Ovary (tissue), 9 donors: ENCODE data around the gene CERKL. TPM values are rescaled to one million over a fixed set of nuclear protein-coding genes. Genes with fewer than 3 reads are reported as not detected.

Experiments used
- DNase-seq, 5 donors: peaks; one replicate each; pipeline ENCODE4 v3.0.0-alpha.2; 2019 to 2020
- H3K27ac ChIP-seq, 2 donors: fragments of 200-600 bp; one replicate each; pipeline versions ENCODE4 v1.5.1 to v1.8.0; 2019 to 2022
- H3K27me3 ChIP-seq: fragments of 200-600 bp; one replicate; pipeline ENCODE4 v1.8.0; 2022
- H3K36me3 ChIP-seq: fragments of 200-600 bp; sonication (generic); one replicate; pipeline ENCODE4 v1.5.1; 2019
- H3K4me1 ChIP-seq: one replicate; pipeline ENCODE4 v1.8.1; 2013; ENCODE audit warnings: mild to moderate bottlenecking, moderate library complexity; ENCODE audit not compliant: insufficient read depth
- H3K4me3 ChIP-seq: fragments of 200-600 bp; sonication (generic); one replicate; pipeline ENCODE4 v1.5.1; 2017
- H3K9me3 ChIP-seq, 2 donors: fragments of 200-600 bp in 1 of 2; sonication (generic) in 1 of 2; one replicate each; pipeline versions ENCODE4 v1.5.1 to v1.8.1; 2013 to 2019; ENCODE audit warnings: mild to moderate bottlenecking in 1 of 2, moderate library complexity in 1 of 2
- EP300 ChIP-seq: sonication (generic); formaldehyde crosslinking; IDR thresholded peaks from one replicate; pipeline ENCODE4 v1.6.1; 2017; ENCODE audit warnings: antibody characterized with exemption
- POLR2A ChIP-seq: fragments of 450-650 bp; IDR thresholded peaks from one replicate; pipeline ENCODE4 v1.6.1; 2017; ENCODE audit warnings: antibody characterized with exemption, mild to moderate bottlenecking, moderate library complexity
- WGBS, 3 donors: extraction: QIAGEN DNeasy Blood & Tissue Kit in 1 of 3; methylation state at CpG; one replicate each; pipeline versions ENCODE4 v1.1.5 to v1.1.7; 2013 to 2017; 5-methylcytosine and 5-hydroxymethylcytosine counted together
- intact Hi-C, 4 donors: fragments of 100-400 bp; cut with DNase I; formaldehyde crosslinking; loops; one replicate each; pipeline versions ENCODE4 v1.11.0 to v1.15.1; 2022 to 2023
- polyA plus RNA-seq, 2 donors: library from polyadenylated mRNA; stranded (reverse); fragments of 200-250 nt in 1 of 2; fragments of 350-450 nt in 1 of 2; fragmentation: Illumina TruSeq in 1 of 2; extraction: RNeasy Lipid Tissue Mini Kit (QIAGEN cat#74804) in 1 of 2; gene quantifications; one replicate each; pipeline ENCODE4 v1.2.3, GENCODE V29; 2013 to 2014
- total RNA-seq, 7 donors: library from RNA; depleted of rRNA in 2 of 7; stranded (reverse); fragments of >200 nt in 2 of 7; fragmentation: NEBNext Ultra II Directional in 3 of 7; extraction: Animal tissue kit (Norgen Biotek cat#: 25700) in 3 of 7; gene quantifications; one replicate each; pipeline versions ENCODE4 v1.1.0 to v1.2.4, GENCODE V29; 2016 to 2023
- TF ChIP-seq, protein P1 (sequence below), 3 donors: fragments of 450-650 bp in 2 of 3; fragments of 200-600 bp in 1 of 3; IDR thresholded peaks; one replicate each; pipeline versions ENCODE4 v1.5.1 to v1.8.0; 2016 to 2022; ENCODE audit warnings: antibody characterized with exemption in 3 of 3, mild to moderate bottlenecking in 1 of 3
- donor health status: DM: no; HTN: no; CAD: no; lungs with moderate emphysema.
- donor health status: DM: no; HTN: no; CAD: no.
- donor health status: Bipolar disorder and iron deficiency.
- donor health status: DM: yes; HTN: yes; CAD: no.
- donor health status: DM: no; HTN: no; CAD: no.
- donor health status: DM: yes; HTN: yes; CAD: no.

Gene CERKL
- total and polyA plus RNA-seq, 9 donors, result 0.11 to 6.5 (median 0.22) TPM; not detected in 2

DNA sequence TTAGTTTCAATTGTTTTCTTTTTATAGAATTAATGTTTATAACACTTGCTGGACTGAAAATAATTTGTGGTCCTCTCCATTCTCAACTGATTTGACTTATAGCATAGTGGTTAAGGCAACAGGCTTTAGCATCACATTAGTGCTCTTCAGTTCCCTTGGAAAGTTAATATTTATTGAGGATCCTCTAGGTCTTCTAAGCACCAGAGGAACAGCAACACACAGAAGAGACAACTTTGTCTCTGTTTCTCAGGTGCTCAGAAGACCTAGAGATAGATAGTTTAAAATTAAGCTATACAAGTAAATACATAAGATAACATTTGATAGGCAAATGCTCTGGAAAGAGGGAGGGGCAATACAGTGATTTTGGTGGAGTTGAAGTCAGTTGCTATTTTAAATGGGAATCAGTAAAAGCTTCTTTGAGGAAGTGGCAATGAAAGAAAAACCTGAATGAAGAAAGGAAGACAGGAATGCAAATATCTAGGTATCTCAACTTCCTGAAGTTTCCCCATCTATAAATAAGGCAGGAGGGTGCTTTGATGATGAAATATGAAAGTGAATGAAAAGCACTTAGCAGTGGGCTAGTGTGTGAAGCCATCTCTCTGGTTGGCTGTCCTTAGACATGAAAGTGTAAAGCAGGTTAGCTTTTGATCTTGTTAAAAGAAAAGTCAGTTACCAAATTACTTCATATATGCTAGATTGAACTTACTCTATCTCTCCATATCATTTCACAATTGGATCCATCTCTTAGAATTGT lies 15.5 kb upstream of the CERKL start:
- no peak for DNase-seq
- H3K4me1 ChIP-seq, result no peaks in the 10 kb centered on the region
- no peak overlapping the region for H3K4me3 ChIP-seq
- H3K9me3 ChIP-seq, result no peaks in the 10 kb centered on the region
- intact Hi-C loops, result no loop called here
- H3K27ac ChIP-seq, result no peak overlapping the region
- H3K36me3 ChIP-seq, result no peaks in the 10 kb centered on the region
- H3K27me3 ChIP-seq, result no peaks in the 10 kb centered on the region
- TF ChIP-seq, protein P1, sequence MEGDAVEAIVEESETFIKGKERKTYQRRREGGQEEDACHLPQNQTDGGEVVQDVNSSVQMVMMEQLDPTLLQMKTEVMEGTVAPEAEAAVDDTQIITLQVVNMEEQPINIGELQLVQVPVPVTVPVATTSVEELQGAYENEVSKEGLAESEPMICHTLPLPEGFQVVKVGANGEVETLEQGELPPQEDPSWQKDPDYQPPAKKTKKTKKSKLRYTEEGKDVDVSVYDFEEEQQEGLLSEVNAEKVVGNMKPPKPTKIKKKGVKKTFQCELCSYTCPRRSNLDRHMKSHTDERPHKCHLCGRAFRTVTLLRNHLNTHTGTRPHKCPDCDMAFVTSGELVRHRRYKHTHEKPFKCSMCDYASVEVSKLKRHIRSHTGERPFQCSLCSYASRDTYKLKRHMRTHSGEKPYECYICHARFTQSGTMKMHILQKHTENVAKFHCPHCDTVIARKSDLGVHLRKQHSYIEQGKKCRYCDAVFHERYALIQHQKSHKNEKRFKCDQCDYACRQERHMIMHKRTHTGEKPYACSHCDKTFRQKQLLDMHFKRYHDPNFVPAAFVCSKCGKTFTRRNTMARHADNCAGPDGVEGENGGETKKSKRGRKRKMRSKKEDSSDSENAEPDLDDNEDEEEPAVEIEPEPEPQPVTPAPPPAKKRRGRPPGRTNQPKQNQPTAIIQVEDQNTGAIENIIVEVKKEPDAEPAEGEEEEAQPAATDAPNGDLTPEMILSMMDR (IDR thresholded peaks at IDR 0.05), result no peak
- TF ChIP-seq POLR2A, result no peak
- no peak for TF ChIP-seq EP300

GRCh38 chr2:181670632-181671031 lies 13.7 kb upstream of the CERKL start:
- TF ChIP-seq POLR2A (no peak), EP300 (no peak)
- TF ChIP-seq, protein P1 (IDR thresholded peaks at IDR 0.05), result no peak
- WGBS, 3 donors, result 46 to 59% (median 49%) methylated on average over 1 of the region's 1 CpG
- H3K4me3 ChIP-seq, result no peak overlapping the region
- no peaks in the 10 kb centered on the region for H3K27me3 ChIP-seq
- H3K4me1 ChIP-seq, result no peaks in the 10 kb centered on the region
- no peak for DNase-seq
- no peak overlapping the region for H3K27ac ChIP-seq
- intact Hi-C loops, result no loop called here
- no peaks in the 10 kb centered on the region for H3K36me3 ChIP-seq
- no peaks in the 10 kb centered on the region for H3K9me3 ChIP-seq

DNA sequence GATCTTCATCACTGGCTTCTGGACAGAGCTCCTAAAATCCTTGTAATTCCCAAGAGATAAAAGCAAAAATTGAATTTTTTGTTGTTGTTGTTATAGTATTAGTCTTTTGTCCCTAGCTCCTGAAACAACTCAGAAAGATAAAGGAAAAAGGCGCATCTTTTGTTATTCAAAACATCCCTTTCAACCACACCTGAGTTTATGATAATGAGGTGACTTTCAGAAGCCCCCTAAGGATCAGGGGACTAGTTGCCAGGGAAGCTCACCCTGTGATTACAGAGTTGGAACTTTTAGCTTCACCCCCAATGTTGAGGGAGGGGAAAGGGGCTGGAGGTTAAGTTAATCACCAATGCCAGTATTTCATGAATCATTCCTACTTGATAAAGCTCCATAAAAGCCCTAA lies 10.3 kb upstream of the CERKL start:
- H3K4me3 ChIP-seq, result no peak overlapping the region
- no peak for DNase-seq
- no peaks in the 10 kb centered on the region for H3K9me3 ChIP-seq
- no peaks in the 10 kb centered on the region for H3K27me3 ChIP-seq
- 49 to 65% (median 50%) methylated on average over 1 of the region's 1 CpG for WGBS, 3 donors
- TF ChIP-seq, protein P1 (IDR thresholded peaks at IDR 0.05), result no peak
- TF ChIP-seq POLR2A (no peak), EP300 (no peak)
- no peak overlapping the region for H3K27ac ChIP-seq
- intact Hi-C loops, result no loop called here
- no peaks in the 10 kb centered on the region for H3K36me3 ChIP-seq
- no peaks in the 10 kb centered on the region for H3K4me1 ChIP-seq

DNA sequence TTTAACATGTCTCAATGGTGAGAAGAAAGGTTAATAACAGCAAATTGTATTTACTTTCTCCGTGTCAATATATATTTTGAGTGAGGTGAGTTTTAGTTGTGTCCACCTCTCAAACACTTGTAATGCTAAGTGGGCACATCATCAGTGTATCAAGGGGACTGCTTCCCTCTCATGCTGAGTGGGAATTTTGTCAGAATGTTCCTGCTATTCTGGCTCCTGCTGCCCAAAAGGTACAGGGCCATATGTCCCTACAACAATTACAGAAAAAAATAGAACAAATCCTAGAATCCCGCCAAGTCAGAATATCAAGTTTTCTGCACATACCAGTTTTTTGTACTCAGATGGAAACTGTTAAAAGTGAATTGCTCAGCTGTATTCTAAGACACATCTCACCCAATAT lies 5.4 kb upstream of the CERKL start:
- no peak for DNase-seq
- H3K4me1 ChIP-seq, result no peaks in the 10 kb centered on the region
- H3K36me3 ChIP-seq, result no peaks in the 10 kb centered on the region
- TF ChIP-seq, protein P1 (IDR thresholded peaks at IDR 0.05), result no peak
- no peak for TF ChIP-seq POLR2A
- no peak for TF ChIP-seq EP300
- no peaks in the 10 kb centered on the region for H3K27me3 ChIP-seq
- intact Hi-C loops, result no loop called here
- H3K4me3 ChIP-seq, result no peak overlapping the region
- no peaks in the 10 kb centered on the region for H3K9me3 ChIP-seq
- H3K27ac ChIP-seq, result no peak overlapping the region
- WGBS, 3 donors, result 92 to 94% (median 94%) methylated on average over 2 of the region's 2 CpGs
